PC-9 (cell line): ENCODE data around the gene WNT16.

Experiments used
- CTCF ChIP-seq: fragments of 200-600 bp; sonication (generic); conservative IDR thresholded peaks from 2 replicates; pipeline ENCODE4 v1.6.1; 2017; ENCODE audit warnings: mixed run types, antibody characterized with exemption, mild to moderate bottlenecking, moderate library complexity
- EZH2 ChIP-seq: fragments of 200-600 bp; sonication (generic); IDR thresholded peaks from 2 replicates; pipeline ENCODE4 v1.8.0; 2017; ENCODE audit warnings: antibody characterized with exemption, low read depth

- TF ChIP-seq CTCF, result no peak
- no peak for TF ChIP-seq EZH2
Observed at GRCh38 chr7:121298831-121299239, 30.0 kb upstream of the WNT16 start.
